GM23248 (cell line): ENCODE data around the gene STIM2. TPM values are rescaled to one million over a fixed set of nuclear protein-coding genes. Genes with fewer than 3 reads are reported as not detected.
"Not testable (repeated sequence)": the region's sequence is repeated elsewhere in the genome, so short reads cannot be mapped to it uniquely, and the experiment has no call there.

Source experiments
- DNase-seq: peaks from one replicate; pipeline ENCODE4 v3.0.0-alpha.2; 2015
- H2AFZ ChIP-seq: fragments of 200-600 bp; sonication (generic); 2 replicates; pipeline ENCODE4 v1.6.1; 2016; ENCODE audit warnings: antibody characterized with exemption
- H3F3A ChIP-seq: fragments of 200-600 bp; sonication (generic); 2 replicates; pipeline ENCODE4 v1.6.1; 2016; ENCODE audit warnings: mild to moderate bottlenecking, antibody characterized with exemption, mixed run types; ENCODE audit not compliant: insufficient read depth
- H3K27ac ChIP-seq: fragments of 200-600 bp; sonication (generic); 2 replicates; pipeline ENCODE4 v1.5.1; 2016; ENCODE audit warnings: mild to moderate bottlenecking
- H3K27me3 ChIP-seq: fragments of 200-600 bp; sonication (generic); replicated peaks from 2 replicates; pipeline ENCODE4 v1.6.1; 2016; ENCODE audit warnings: mild to moderate bottlenecking; ENCODE audit not compliant: insufficient read depth
- H3K36me3 ChIP-seq: fragments of 200-600 bp; sonication (generic); 2 replicates; pipeline ENCODE4 v1.6.1; 2016; ENCODE audit warnings: low read depth, mild to moderate bottlenecking
- H3K4me1 ChIP-seq: fragments of 200-600 bp; sonication (generic); 2 replicates; pipeline ENCODE4 v1.6.1; 2016; ENCODE audit warnings: mild to moderate bottlenecking; ENCODE audit not compliant: insufficient read depth
- H3K4me2 ChIP-seq: fragments of 200-600 bp; sonication (generic); one replicate; pipeline ENCODE4 v1.6.1; 2016; ENCODE audit warnings: mild to moderate bottlenecking; ENCODE audit not compliant: unreplicated experiment
- H3K4me3 ChIP-seq: fragments of 200-600 bp; sonication (generic); 2 replicates; pipeline ENCODE4 v1.5.1; 2016; ENCODE audit warnings: mild to moderate bottlenecking
- H3K79me2 ChIP-seq: fragments of 200-600 bp; sonication (generic); 2 replicates; pipeline ENCODE4 v1.6.1; 2016; ENCODE audit warnings: mild to moderate bottlenecking; ENCODE audit not compliant: insufficient read depth
- H3K9ac ChIP-seq: fragments of 200-600 bp; sonication (generic); 2 replicates; pipeline ENCODE4 v1.6.1; 2016; ENCODE audit warnings: mild to moderate bottlenecking
- H3K9me2 ChIP-seq: fragments of 200-600 bp; sonication (generic); 2 replicates; pipeline ENCODE4 v1.6.1; 2016; ENCODE audit warnings: mixed run types, mild to moderate bottlenecking, moderate library complexity; ENCODE audit not compliant: insufficient read depth
- H3K9me3 ChIP-seq: fragments of 200-600 bp; sonication (generic); one replicate; pipeline ENCODE4 v1.6.1; 2017; ENCODE audit warnings: low read depth
- H4K20me1 ChIP-seq: fragments of 200-600 bp; sonication (generic); 2 replicates; pipeline ENCODE4 v1.6.0; 2016; ENCODE audit not compliant: insufficient read depth
- EZH2 ChIP-seq: fragments of 200-600 bp; sonication (generic); IDR thresholded peaks from 2 replicates; pipeline ENCODE4 v1.6.1; 2018; ENCODE audit warnings: antibody characterized with exemption, mild to moderate bottlenecking; ENCODE audit not compliant: insufficient read depth, poor library complexity, severe bottlenecking
- EZH2phosphoT487 ChIP-seq: fragments of 200-600 bp; sonication (generic); IDR thresholded peaks from 2 replicates; pipeline ENCODE4 v1.6.1; 2018; ENCODE audit warnings: antibody characterized with exemption, moderate library complexity, mild to moderate bottlenecking, low read depth; ENCODE audit not compliant: insufficient read depth
- WGBS, 2 experiments: methylation state at CpG; one replicate each; pipeline ENCODE4 v1.1.6; 2015 to 2017; ENCODE audit warnings: low lambda C conversion rate in 2 of 2, low coverage in 1 of 2; ENCODE audit errors: missing lambda C conversion rate in 2 of 2; 5-methylcytosine and 5-hydroxymethylcytosine counted together
- in situ Hi-C: fragments of 300-500 bp; cut with MboI; formaldehyde crosslinking; loops from 2 replicates; pipeline ENCODE4 v1.15.0; 2020
- polyA plus RNA-seq: library from polyadenylated mRNA; unstranded; fragments of >200 nt; fragmentation: Nextera tagmentation; extraction: Ambion mirVana; gene quantifications from 2 replicates; pipeline ENCODE4 v1.2.1, GENCODE V29; 2016
- total RNA-seq: library from RNA; depleted of rRNA; stranded (reverse); fragments of >200 nt; shearing (Covaris generic); gene quantifications from 2 replicates; pipeline ENCODE4 v1.2.3, GENCODE V29; 2014

STIM2 gene
- total and polyA plus RNA-seq, 2 experiments from 2014 or later: 10.8 to 13.8 TPM

GRCh38 chr4:26821031-26821430 lies 39.6 kb upstream of the STIM2 start:
- WGBS, 2 experiments: 60 to 67% methylated on average over 3 of the region's 3 CpGs
- Histone ChIP-seq H2AFZ (no peak overlapping the region), H3K79me2 (no peaks in the 10 kb centered on the region), H3K27ac (no peak overlapping the region), H3K9ac (no peak overlapping the region), H4K20me1 (no peaks in the 10 kb centered on the region), H3K9me2 (no peaks in the 10 kb centered on the region), H3K27me3 (no peaks in the 10 kb centered on the region), H3K9me3 (no peaks in the 10 kb centered on the region), H3K36me3 (no peaks in the 10 kb centered on the region), H3F3A (no peaks in the 10 kb centered on the region), H3K4me3 (no peak overlapping the region), H3K4me1 (no peaks in the 10 kb centered on the region), H3K4me2 (no peak overlapping the region)
- in situ Hi-C loops: no loop called here
- TF ChIP-seq EZH2: no peak
- no peak for TF ChIP-seq EZH2phosphoT487
- no peak for DNase-seq

GRCh38 chr4:26821677-26822503 lies 38.8 kb upstream of the STIM2 start:
- H2AFZ ChIP-seq: no peak overlapping the region
- H3K9ac ChIP-seq: no peak overlapping the region
- no peaks in the 10 kb centered on the region for H4K20me1 ChIP-seq
- TF ChIP-seq EZH2phosphoT487 (no peak), EZH2 (no peak)
- no peaks in the 10 kb centered on the region for H3K9me2 ChIP-seq
- H3K27ac ChIP-seq: no peak overlapping the region
- no peaks in the 10 kb centered on the region for H3K36me3 ChIP-seq
- no peak overlapping the region for H3K4me2 ChIP-seq
- no peaks in the 10 kb centered on the region for H3K4me1 ChIP-seq
- no peaks in the 10 kb centered on the region for H3K79me2 ChIP-seq
- peak; percentile 20 for DNase-seq
- no peaks in the 10 kb centered on the region for H3K9me3 ChIP-seq
- H3K27me3 ChIP-seq: no peaks in the 10 kb centered on the region
- no peak overlapping the region for H3K4me3 ChIP-seq
- no peaks in the 10 kb centered on the region for H3F3A ChIP-seq
- in situ Hi-C loops: no loop called here
- WGBS, 2 experiments: 52 to 54% methylated on average over 11 of the region's 11 CpGs

GRCh38 chr4:26822546-26822945 lies 38.1 kb upstream of the STIM2 start:
- Histone ChIP-seq H4K20me1 (no peaks in the 10 kb centered on the region), H3K9me2 (no peaks in the 10 kb centered on the region)

GRCh38 chr4:26822974-26823373 lies 37.7 kb upstream of the STIM2 start:
- H3K36me3 ChIP-seq, H3K79me2 ChIP-seq, H3K27ac ChIP-seq, H4K20me1 ChIP-seq, H3K27me3 ChIP-seq, H3K4me1 ChIP-seq, H3K4me2 ChIP-seq, in situ Hi-C loops, H3K9ac ChIP-seq, H2AFZ ChIP-seq, DNase-seq, H3K4me3 ChIP-seq, H3F3A ChIP-seq, H3K9me2 ChIP-seq, H3K9me3 ChIP-seq: not testable (repeated sequence)
- 77 to 81% methylated on average over 6 of the region's 6 CpGs for WGBS, 2 experiments

More at GRCh38 chr4:26822546-26822945, 38.1 kb upstream of the STIM2 start:
- H3K9ac ChIP-seq: no peak overlapping the region
- TF ChIP-seq EZH2phosphoT487 (no peak), EZH2 (no peak)
- no peak overlapping the region for H3K27ac ChIP-seq
- 79 to 80% methylated on average over 6 of the region's 6 CpGs for WGBS, 2 experiments
- in situ Hi-C loops: no loop called here
- no peaks in the 10 kb centered on the region for H3F3A ChIP-seq
- no peak overlapping the region for H3K4me2 ChIP-seq
- H3K79me2 ChIP-seq: no peaks in the 10 kb centered on the region
- no peak overlapping the region for H2AFZ ChIP-seq
- H3K4me3 ChIP-seq: no peak overlapping the region
- H3K9me3 ChIP-seq: no peaks in the 10 kb centered on the region
- DNase-seq: no peak
- H3K36me3 ChIP-seq: no peaks in the 10 kb centered on the region
- no peaks in the 10 kb centered on the region for H3K27me3 ChIP-seq
- no peaks in the 10 kb centered on the region for H3K4me1 ChIP-seq

- no peak for DNase-seq
- Histone ChIP-seq H3K4me2 (no peak overlapping the region), H3K9ac (no peak overlapping the region), H3K4me1 (no peaks in the 10 kb centered on the region), H2AFZ (no peak overlapping the region), H3K9me2 (no peaks in the 10 kb centered on the region), H3K27ac (no peak overlapping the region), H4K20me1 (no peaks in the 10 kb centered on the region), H3F3A (no peaks in the 10 kb centered on the region), H3K27me3 (no peaks in the 10 kb centered on the region), H3K9me3 (no peaks in the 10 kb centered on the region), H3K36me3 (no peaks in the 10 kb centered on the region), H3K79me2 (no peaks in the 10 kb centered on the region), H3K4me3 (no peak overlapping the region)
- WGBS, 2 experiments: 64 to 71% methylated on average over 3 of the region's 3 CpGs
- TF ChIP-seq EZH2 (no peak), EZH2phosphoT487 (no peak)
- in situ Hi-C loops: no loop called here
Measured at GRCh38 chr4:26823583-26823982, 37.1 kb upstream of the STIM2 start.
